Measurements from ENCODE around the gene IMP4.

- no peak for TF ChIP-seq CTCF (conservative IDR thresholded peaks at IDR 0.05; ENCODE audit: low read depth in 2 of 2)
- no peak for TF ChIP-seq CREB1 (CRISPR knock-in tag; IDR thresholded peaks at IDR 0.05; ENCODE audit: low read depth)
- TF ChIP-seq EZH2phosphoT487 (IDR thresholded peaks at IDR 0.05; ENCODE audit: unreplicated experiment): no peak
- TF ChIP-seq REST (IDR thresholded peaks at IDR 0.05; ENCODE audit: unreplicated experiment): no peak
- TF ChIP-seq POLR2AphosphoS5 (IDR thresholded peaks at IDR 0.05; ENCODE audit: low read depth): no peak
- no peak for TF ChIP-seq ZNF114 (CRISPR knock-in tag; IDR thresholded peaks at IDR 0.05)
- no peak for TF ChIP-seq ETS1 (IDR thresholded peaks at IDR 0.05)
- no peak for TF ChIP-seq EZH2 (IDR thresholded peaks at IDR 0.05; ENCODE audit: low read depth, unreplicated experiment)
These were observed 26.1 kb upstream of the IMP4 start for GRCh38 chr2:130316596-130316995.

Measured in GM23338 (cell line).